Duodenal mucosa (tissue), 2 donors: ENCODE measurements around the gene IGF2BP2.
"Not testable (repeated sequence)": the region's sequence is repeated elsewhere in the genome, so short reads cannot be mapped to it uniquely, and the experiment has no call there.

Source experiments
- H3K27ac ChIP-seq: one replicate; pipeline ENCODE4 v1.7.0; 2013; ENCODE audit warnings: low read depth, low read length
- H3K27me3 ChIP-seq, 2 donors: one replicate each; pipeline ENCODE4 v1.7.0; 2013; ENCODE audit warnings: low read length in 2 of 2, control low read depth in 1 of 2; ENCODE audit not compliant: insufficient read depth in 2 of 2, control insufficient read depth in 1 of 2
- H3K36me3 ChIP-seq, 2 donors: one replicate each; pipeline ENCODE4 v1.7.0; 2013; ENCODE audit warnings: low read length in 2 of 2, control low read depth in 1 of 2; ENCODE audit not compliant: insufficient read depth in 2 of 2, control insufficient read depth in 1 of 2
- H3K4me1 ChIP-seq, 2 donors: one replicate each; pipeline ENCODE4 v1.7.0; 2013; ENCODE audit warnings: low read length in 2 of 2, control low read depth in 1 of 2; ENCODE audit not compliant: insufficient read depth in 2 of 2, control insufficient read depth in 1 of 2
- H3K4me3 ChIP-seq, 2 donors: one replicate each; pipeline ENCODE4 v1.7.0; 2013; ENCODE audit warnings: low read length in 2 of 2, low read depth in 1 of 2
- H3K9ac ChIP-seq, 2 donors: one replicate each; pipeline ENCODE4 v1.7.0; 2013; ENCODE audit warnings: low read length in 2 of 2, low read depth in 1 of 2
- H3K9me3 ChIP-seq, 2 donors: one replicate each; pipeline ENCODE4 v1.7.0; 2013; ENCODE audit warnings: low read length in 2 of 2, control low read depth in 1 of 2; ENCODE audit not compliant: control insufficient read depth in 1 of 2

Gene IGF2BP2

DNA sequence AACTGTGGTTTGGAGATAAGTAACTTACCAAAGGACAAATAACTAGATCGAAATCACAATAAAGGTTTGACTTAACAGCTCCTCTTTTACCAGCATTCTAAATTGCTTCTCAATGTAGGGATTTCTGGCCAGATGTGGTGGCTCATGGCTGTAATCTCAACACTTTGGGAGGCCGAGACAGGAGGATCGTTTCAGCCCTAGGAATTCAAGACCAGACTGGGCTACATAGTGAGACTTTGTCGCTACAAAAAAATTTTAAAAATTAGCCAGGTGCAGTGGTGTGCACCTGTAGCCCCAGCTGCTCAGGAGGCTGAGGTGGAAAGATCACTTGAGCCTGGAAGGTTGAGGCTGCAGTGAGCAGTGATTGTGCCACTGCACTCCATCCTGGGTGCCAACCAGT is 17.4 kb upstream of the IGF2BP2 start:
- no peak overlapping the region for H3K27ac ChIP-seq
- no peaks in the 10 kb centered on the region for H3K36me3 ChIP-seq
- H3K27me3 ChIP-seq, result no peaks in the 10 kb centered on the region
- no peaks in the 10 kb centered on the region for H3K9me3 ChIP-seq
- no peak overlapping the region for H3K9ac ChIP-seq
- no peak overlapping the region for H3K4me3 ChIP-seq
- no peaks in the 10 kb centered on the region for H3K4me1 ChIP-seq

- H3K4me1 ChIP-seq, H3K27me3 ChIP-seq, H3K27ac ChIP-seq, H3K9me3 ChIP-seq, H3K36me3 ChIP-seq, H3K4me3 ChIP-seq, H3K9ac ChIP-seq: not testable (repeated sequence)
Observed at GRCh38 chr3:185838417-185838989, 13.7 kb upstream of the IGF2BP2 start.

- H3K4me1 ChIP-seq, result no peaks in the 10 kb centered on the region
- no peak overlapping the region for H3K4me3 ChIP-seq
- no peaks in the 10 kb centered on the region for H3K27me3 ChIP-seq
- H3K9me3 ChIP-seq, result no peaks in the 10 kb centered on the region
- H3K27ac ChIP-seq, result no peak overlapping the region
- H3K9ac ChIP-seq, result no peak overlapping the region
- H3K36me3 ChIP-seq, result no peaks in the 10 kb centered on the region
Observed at GRCh38 chr3:185837414-185837813, 12.6 kb upstream of the IGF2BP2 start.

GRCh38 chr3:185831990-185832389 is 7.1 kb upstream of the IGF2BP2 start:
- no peaks in the 10 kb centered on the region for H3K4me1 ChIP-seq
- no peaks in the 10 kb centered on the region for H3K27me3 ChIP-seq
- H3K36me3 ChIP-seq, result no peaks in the 10 kb centered on the region
- H3K4me3 ChIP-seq, result no peak overlapping the region
- no peak overlapping the region for H3K9ac ChIP-seq
- no peaks in the 10 kb centered on the region for H3K9me3 ChIP-seq
- H3K27ac ChIP-seq, result no peak overlapping the region

- no peaks in the 10 kb centered on the region for H3K9me3 ChIP-seq
Observed at GRCh38 chr3:185831195-185831594, 6.4 kb upstream of the IGF2BP2 start.

GRCh38 chr3:185830018-185830797 is 5.4 kb upstream of the IGF2BP2 start:
- Histone ChIP-seq H3K4me1 (peaks cover 0 to 10% of the 10 kb centered on the region in 2 donors), H3K4me3 (no peak overlapping the region), H3K9me3 (no peaks in the 10 kb centered on the region), H3K27me3 (no peaks in the 10 kb centered on the region), H3K36me3 (no peaks in the 10 kb centered on the region), H3K27ac (no peak overlapping the region), H3K9ac (no peak overlapping the region)

More at GRCh38 chr3:185831195-185831594, 6.4 kb upstream of the IGF2BP2 start:
- Histone ChIP-seq H3K27ac (no peak overlapping the region), H3K27me3 (no peaks in the 10 kb centered on the region), H3K4me1 (peaks cover 0 to 5% of the 10 kb centered on the region in 2 donors), H3K9ac (no peak overlapping the region), H3K36me3 (no peaks in the 10 kb centered on the region), H3K4me3 (no peak overlapping the region)

GRCh38 chr3:185828755-185829154 is 3.9 kb upstream of the IGF2BP2 start:
- H3K27ac ChIP-seq, result no peak overlapping the region
- no peaks in the 10 kb centered on the region for H3K36me3 ChIP-seq
- H3K27me3 ChIP-seq, result no peaks in the 10 kb centered on the region
- H3K9me3 ChIP-seq, result no peaks in the 10 kb centered on the region
- peaks cover 0 to 10% of the 10 kb centered on the region in 2 donors for H3K4me1 ChIP-seq
- H3K4me3 ChIP-seq, result no peak overlapping the region
- no peak overlapping the region for H3K9ac ChIP-seq

- no peaks in the 10 kb centered on the region for H3K27me3 ChIP-seq
- no peak overlapping the region for H3K27ac ChIP-seq
- peaks cover 0 to 10% of the 10 kb centered on the region in 2 donors for H3K4me1 ChIP-seq
- H3K9me3 ChIP-seq, result no peaks in the 10 kb centered on the region
- no peaks in the 10 kb centered on the region for H3K36me3 ChIP-seq
- no peak overlapping the region for H3K4me3 ChIP-seq
- H3K9ac ChIP-seq, result no peak overlapping the region
Observed at GRCh38 chr3:185827595-185828344, 2.9 kb upstream of the IGF2BP2 start.

DNA sequence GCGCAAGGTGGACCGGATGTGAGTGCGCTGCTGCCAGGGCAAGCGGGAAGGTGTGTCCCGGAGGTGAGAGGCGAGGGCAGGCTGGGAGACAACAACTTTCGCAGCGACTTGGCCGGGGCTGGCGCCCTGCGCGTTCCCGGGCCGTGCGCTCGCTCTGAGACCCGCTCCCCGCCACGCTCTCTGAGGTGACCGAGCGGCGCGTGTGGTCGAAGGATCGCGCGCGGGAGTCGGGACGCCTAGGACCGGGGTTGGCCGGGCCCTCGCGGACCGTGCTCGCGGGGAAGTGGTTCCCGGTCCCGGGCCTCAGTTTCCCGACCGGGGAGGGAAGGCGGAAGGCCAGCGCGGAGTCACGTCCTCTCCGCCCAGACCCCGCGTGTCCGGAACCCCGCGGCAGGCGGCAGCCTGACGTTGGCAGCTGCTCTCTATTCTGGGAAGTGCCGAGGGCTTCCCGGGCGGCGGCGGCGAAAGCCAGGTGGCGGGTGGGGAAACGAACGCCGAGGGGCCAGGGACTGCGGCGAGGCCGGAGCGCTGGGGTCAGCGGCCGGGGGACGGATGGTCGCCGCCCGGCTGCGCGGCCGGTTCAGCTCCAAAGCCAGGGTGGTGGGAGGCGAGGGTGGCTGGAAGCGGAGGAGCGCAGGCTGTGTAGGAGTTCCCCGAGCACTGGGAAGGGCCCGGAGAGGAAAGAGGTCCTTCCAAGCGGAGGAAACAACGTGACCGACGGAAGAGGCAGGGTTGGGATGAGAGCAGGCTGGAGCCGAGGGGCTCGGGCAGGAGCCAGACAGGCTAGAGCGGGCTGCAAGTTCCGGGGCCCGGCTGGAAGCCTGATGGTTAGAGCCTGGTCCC is 1.0 kb upstream of the IGF2BP2 start:
- no peaks in the 10 kb centered on the region for H3K36me3 ChIP-seq
- H3K4me3 ChIP-seq, result peak overlapping the region; percentile 72 to 84
- peak overlapping the region; percentile 81 for H3K27ac ChIP-seq
- H3K9ac ChIP-seq, result peak overlapping the region; percentile 63 to 69
- H3K9me3 ChIP-seq, result no peaks in the 10 kb centered on the region
- H3K27me3 ChIP-seq, result no peaks in the 10 kb centered on the region
- peaks cover 10% of the 10 kb centered on the region in 2 donors for H3K4me1 ChIP-seq
